HG03025 (cell line): ENCODE measurements around the gene ATP2B3.

ENCODE experiments used
- ATAC-seq: cut with Tn5 transposase; IDR thresholded peaks from one replicate; pipeline ENCODE4 v1.9.1; 2021; ENCODE audit warnings: mild to moderate bottlenecking, moderate library complexity; ENCODE audit not compliant: unreplicated experiment, low FRiP score

ATP2B3 gene

GRCh38 chrX:153628665-153629064 lies 111.2 kb downstream of the ATP2B3 start:
- ATAC-seq: no peak

GRCh38 chrX:153631346-153631745 lies 113.9 kb downstream of the ATP2B3 start:
- no peak for ATAC-seq

GRCh38 chrX:153631907-153632594 lies 114.6 kb downstream of the ATP2B3 start:
- ATAC-seq: no peak
